Stimulated activated CD8-positive, alpha-beta memory T cell treated with anti-CD3 and anti-CD28 coated beads, Interleukin-15, amount 100 ng/mL, for 24 hours (primary cell): ENCODE results near the gene LDB2.
"Not testable (repeated sequence)": the region's sequence is repeated elsewhere in the genome, so short reads cannot be mapped to it uniquely, and the experiment has no call there.

Experiments used
- DNase-seq: peaks from one replicate; pipeline ENCODE4 v3.0.0-alpha.2; 2020; ENCODE audit warnings: low read depth

The LDB2 gene

DNA sequence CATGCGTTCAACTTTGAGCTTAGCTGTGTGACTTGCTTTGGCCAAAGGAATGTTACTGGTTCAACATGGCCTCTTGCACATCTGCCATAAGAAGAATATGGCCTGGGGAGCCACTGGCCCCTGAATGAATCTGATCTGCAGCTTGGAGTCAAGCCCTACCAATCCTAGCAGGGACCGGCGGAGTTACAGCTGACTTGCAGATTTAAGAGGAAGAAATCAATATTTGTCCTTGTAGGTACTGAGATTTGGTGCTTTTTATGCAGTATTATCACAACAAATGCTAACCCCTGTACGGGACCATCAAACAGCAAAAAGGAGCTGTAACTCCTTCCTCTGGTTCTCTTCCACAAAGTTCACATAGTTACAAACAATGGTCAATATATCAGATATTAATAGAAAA is 252.0 kb downstream of the LDB2 start:
- no peak for DNase-seq

DNA sequence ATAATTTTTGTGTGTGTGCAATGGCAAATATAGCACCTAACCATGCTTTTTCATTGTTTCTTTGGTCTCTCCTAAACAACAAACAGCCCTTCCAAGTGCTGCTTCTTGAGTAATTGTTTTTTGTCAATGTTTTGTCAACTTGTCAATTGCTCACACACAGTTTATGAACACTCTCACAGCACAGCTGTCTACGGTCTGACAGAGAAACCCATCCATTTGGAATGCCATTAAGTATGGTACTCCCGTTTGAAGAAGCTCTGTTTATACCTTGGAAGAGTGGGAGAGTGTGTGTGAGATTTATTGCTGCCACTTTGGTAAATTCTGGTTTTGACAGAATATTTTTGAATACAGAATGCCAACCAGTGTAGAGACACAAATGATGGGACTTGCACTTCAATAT is 254.6 kb downstream of the LDB2 start:
- DNase-seq: no peak

DNA sequence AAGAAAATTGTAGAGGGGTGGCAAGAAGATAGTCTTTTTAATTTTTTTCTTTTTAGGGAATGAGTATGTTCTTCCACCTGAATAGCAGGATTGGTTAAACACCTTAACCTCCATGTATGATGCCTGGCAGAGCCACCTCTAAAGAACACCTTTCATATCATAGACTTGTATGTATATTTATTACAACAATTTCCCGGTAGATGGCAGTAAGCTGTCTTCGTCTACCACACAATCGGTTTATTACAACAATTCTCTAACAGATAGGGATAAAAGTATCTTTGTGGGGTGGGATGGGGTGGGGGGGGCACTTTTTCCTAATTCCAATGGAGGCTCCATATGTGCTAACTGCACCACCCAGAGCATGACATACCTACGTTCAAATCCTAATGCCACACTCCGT is 255.5 kb downstream of the LDB2 start:
- DNase-seq: no peak

DNA sequence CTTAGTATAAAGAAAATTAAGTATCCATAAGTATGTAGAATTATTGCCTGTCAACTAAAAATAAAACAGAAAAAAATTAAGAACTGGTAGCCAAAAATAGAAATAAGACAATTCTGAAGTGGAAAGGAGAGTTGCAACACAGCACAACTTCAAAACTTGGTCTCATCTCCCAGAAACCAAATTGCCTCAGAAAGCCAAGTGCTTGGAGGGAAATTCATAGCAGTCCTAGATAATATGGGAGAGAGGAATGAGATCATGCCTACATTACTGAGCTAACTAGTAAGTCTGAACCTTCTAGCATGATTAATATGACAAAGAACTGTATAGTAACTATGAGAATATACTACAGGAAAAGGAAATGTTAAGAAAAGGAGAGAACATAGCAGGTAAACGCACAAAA is 256.5 kb downstream of the LDB2 start:
- DNase-seq: no peak

DNA sequence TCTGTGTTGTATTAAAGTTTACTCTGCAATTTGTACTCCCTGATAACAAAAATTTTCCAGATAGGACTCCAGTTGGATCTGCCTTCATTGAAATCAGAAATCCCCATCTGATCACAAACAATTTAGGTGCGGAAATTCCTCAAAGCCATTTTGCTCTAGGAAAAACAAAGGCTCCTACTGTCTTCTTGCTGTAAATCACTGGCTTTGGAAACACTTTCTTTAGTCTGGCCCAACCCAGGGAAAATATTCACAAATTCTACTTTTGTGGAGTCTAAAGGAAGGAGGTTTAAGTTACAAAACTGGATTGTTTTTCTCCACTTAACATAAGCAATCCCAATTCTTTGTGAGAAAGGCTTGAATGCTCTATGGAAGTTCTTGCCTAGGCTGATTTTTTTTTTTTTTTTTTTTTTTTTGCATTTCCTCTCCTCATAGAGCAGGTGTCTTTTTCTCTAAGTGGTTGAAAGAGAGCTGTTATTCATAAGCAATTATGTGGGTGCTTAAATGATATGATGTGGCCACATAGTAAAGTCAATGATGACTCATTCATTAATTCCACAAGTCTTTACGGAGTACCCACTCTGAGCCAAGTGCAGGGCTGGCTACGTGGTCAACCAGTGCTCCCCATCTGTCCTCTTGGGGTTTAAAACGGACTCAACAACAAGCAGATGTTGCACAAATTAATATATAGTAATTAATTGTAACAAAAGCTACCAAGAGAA is 261.4 kb downstream of the LDB2 start:
- no peak for DNase-seq

DNA sequence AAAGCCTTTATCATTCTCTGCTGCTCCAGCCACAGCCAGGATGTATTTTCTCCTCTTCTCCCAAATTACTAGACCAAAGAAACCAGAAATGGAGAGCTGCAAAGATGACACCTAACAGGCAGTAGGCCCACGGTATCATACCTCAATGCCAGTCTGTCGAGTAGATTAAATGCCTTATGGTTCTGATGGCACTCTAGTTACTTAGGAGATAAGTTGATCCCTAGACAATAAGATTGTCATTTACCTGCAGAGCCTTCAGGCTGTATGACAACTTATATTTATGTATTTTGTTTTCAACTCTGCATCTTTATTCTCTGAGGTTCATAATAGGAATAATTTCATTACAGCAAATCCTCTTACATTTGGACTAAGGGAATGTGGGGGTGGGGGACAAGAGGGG is 262.1 kb downstream of the LDB2 start:
- DNase-seq: no peak

DNA sequence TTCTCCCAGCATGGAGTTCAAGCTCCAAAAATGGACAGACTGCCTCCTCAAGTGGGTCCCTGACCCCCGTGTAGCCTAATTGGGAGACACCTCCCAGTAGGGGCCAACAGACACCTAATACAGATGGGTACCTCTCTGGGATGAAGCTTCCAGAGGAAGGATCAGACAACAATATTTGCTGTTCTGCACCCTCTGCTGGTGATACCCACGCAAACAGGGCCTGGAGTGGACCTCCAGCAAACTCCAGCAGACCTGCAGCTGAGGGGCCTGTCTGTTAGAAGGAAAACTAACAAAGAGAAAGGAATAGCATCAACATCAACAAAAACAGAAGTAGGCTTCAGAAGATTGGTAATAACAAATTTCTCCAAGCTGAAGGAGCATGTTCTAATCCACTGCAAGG is 269.2 kb downstream of the LDB2 start:
- DNase-seq: not testable (repeated sequence)

DNA sequence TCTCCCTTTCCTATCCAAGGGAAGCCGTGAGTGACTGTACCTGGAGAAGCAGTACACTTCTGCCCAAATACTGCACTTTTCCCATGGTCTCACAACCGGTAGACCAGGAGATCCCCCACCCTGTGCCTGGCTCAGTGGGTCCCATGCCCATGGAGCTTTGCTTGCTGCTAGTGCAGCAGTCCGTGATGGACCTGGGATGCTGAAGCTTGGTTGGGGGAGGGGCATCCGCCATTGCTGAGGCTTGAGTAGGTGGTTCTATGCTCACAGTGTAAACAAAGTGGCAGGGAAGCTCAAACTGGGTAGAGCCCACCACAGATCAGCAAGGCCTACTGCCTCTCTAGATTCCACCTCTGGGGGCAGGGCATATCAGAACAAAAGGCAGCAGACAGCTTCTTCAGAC is 269.6 kb downstream of the LDB2 start:
- DNase-seq: not testable (repeated sequence)

DNA sequence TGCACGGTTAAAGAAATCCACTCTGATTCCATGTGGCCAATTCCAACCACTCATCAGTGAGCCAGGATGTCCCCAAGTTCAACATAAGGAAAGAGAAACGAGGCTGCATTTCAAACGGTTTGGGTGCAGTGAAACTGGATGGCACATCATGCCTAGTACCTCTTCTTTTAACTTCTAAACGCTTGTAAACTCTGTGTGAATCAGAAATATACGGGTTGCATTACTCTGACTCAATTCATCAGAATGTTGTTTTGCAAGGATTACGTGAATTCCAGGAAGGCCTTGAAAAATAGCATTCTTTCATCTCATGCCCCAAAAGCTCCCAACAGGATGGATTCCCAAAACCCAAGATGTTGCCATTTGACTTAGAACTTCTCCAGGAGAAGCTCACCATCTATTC is 270.4 kb downstream of the LDB2 start:
- DNase-seq: no peak

DNA sequence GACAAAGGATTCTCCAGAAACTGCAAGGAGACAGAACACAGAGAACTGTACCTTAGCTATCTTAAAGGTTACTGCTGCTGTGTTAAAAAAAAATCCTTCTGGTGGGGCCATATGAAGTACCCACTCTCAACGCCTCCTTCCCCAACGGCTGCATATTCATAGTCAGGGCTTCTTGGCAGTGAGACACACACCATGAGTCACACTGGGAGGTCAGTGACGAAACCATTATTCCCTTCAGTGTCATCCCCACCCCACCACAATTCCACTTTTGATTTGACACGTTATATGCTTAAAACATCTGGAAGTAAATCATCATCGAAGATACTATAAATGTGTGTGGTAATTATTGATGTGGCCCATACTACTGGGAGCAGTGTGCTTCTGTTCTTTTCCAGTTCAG is 271.5 kb downstream of the LDB2 start:
- DNase-seq: no peak

DNA sequence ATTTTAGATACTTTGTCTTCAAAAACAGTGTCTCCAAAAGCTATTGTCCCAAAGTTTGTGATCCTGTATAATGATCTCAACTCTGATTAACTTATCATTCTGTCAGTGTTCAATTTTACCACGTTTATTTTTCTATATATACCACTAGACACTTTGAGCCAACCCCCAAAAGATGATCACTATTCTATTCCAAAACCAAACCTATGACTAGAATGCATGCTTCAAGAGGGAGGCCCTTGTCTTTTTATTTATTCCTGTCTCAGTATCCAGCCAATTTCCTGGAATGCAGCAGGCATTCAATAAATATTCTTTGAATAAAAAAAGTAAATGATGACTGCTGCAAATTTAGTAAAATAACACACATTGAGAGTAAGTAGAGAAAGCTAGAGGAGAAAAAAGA is 275.6 kb downstream of the LDB2 start:
- no peak for DNase-seq

DNA sequence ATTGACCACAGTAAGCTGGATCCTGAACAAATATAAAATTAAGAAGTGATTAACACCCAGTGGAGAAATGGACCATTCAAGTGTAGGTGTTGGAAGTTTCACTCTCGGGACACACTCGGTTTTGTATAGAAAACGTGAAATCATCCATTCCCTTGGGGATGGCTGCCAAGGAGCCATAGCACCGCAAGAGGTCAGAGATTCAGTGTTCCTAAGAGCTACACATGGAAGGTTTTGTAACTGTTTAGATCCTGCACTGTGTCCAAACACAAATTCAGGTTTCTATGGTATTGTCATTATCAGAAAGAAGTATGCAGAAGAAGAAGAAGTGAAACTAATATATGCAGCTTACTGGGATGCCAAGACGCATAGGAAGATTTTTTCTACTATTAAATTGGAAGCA is 281.0 kb downstream of the LDB2 start:
- DNase-seq: no peak

DNA sequence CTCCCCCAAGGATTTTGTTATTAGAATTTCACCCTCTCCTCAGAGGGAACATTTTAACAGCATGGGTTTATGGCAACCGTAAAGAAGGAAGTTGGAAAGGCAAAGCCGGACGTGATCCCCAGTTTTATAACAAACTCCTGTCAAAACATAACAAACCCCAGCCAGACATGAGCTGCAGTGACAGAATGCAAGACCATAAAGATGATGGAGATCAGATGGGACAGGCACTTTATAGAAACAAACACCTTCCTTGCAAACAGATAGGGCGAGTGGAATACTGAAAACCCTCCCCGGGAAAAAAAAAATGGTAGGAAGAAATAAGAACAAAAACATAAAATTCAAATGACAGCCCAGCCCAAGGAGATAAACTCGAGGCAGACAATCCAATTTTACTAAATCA is 281.4 kb downstream of the LDB2 start:
- DNase-seq: no peak

DNA sequence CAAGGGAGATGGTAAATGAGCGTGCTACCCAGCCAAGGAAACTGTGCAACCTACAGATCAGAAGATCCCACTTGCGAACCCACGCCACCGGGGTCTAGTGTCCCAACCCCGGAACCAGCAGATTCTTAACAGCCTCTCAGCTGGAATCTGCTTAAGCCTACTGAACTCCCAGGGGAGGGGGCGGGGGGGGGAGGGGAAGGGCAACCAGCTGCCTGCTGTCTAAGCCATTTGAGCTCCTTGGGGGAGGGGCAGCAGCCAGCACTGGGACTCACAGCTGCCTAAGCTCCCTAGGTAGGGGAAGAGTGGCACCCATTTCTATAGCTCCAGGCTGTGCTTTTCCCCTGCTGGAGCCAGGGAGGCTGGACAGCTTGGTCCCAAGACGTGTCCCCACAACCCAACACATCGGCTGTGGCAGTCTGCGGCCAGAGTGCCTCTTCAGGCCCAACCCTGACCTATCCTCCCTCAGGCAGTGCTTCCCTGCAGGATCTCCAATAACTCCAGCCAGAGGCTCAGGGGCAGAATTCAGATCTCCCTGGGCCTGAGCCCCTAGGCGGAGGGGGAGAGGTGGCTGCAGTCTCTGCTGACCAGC is 289.2 kb downstream of the LDB2 start:
- DNase-seq: no peak

DNA sequence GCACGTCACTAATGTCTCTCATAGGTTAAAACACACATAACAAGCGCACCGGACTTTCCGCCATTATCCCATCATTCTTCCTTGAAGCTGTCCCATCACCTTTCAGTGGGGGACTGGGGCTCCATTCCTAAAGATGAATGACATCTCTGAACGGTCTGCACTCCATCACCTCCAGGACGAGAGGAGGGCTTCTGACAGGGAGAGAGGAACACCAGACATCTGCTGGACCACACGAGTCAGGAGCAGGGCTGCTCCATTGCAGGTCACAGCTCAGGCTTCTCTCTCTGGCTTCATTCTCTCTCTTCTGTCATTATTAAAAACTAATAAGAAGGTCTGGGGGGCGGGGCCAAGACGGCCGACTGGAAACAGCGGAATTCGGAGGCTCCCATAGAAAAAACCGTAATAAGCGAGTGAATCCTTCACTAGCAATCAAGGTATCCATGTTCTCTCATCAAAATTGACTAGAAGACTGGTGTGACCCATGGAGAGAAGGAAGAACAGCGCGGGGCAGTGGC is 289.8 kb downstream of the LDB2 start:
- DNase-seq: no peak

DNA sequence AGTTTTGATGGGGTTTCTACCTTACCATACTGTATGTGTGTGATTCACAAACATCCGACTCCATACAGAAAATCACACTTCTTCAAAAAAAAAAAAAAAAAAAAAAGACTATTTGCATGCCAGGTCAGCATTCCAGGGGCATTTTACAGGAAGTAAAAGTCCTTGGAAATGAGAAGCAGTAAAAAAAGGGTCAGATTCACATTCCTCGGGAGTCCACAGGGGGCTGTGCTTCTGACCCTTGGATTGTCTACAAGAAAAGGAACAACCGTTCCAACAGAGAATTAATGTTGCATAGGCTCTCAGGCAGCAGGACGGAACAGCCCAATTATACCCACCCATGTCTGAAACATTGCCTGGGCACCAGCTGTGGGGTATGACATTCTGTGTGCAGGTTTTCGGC is 290.3 kb downstream of the LDB2 start:
- DNase-seq: no peak

DNA sequence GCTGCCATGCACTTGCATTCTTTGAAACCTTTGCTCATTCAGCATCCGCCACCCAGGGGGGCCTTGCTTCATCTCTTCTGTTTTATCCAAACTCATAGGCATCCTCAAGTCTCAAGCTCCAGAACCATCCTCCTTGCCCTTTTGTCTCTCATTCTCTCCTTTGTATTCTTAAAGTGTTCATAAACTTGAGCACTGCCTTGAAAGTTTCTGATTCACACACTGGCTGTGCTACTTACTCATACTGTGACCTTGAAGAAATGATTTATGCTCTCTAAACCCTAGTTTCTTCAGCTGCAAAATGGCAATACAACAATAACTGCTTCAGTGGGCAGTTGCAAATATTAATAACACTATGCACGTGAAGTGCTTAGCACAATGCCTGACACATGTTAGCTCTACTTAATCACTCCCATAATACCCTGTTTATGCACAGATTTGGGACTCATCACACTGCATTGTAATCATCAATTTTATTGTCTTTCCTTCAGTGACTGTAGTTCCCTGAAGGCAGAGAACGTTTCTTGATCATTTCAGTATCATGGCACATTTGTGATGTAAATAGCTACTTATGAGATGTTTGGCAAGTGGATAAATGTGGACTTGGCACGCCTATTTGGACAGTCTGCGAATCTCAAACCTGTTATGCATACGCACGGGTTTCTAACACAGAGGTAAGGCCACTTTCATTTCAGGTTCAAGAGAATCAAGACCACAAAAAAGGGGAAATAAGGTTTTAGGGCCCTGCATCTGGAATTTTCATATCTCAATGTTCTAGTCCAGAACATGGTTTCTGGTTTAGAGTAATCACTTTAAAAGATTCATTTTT is 291.0 kb downstream of the LDB2 start:
- no peak for DNase-seq

DNA sequence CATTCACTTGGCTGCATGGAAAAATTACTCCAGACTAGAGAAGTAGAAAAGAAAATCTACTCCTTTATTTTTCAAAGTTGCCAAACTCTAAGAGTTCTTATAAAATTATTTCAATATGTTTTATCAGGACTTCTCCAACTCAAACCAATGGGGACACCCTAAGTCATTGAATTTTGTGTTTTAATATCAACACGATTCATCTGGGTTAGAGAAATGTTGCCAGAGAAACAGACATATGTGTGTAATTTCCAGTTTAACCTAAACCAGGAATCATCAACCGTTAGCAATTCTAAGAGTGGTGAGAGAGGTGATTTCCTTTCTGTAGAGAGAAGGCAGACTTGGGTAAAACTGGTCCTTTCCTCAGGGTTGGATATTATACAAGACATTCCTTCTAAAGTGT is 291.8 kb downstream of the LDB2 start:
- DNase-seq: no peak

DNA sequence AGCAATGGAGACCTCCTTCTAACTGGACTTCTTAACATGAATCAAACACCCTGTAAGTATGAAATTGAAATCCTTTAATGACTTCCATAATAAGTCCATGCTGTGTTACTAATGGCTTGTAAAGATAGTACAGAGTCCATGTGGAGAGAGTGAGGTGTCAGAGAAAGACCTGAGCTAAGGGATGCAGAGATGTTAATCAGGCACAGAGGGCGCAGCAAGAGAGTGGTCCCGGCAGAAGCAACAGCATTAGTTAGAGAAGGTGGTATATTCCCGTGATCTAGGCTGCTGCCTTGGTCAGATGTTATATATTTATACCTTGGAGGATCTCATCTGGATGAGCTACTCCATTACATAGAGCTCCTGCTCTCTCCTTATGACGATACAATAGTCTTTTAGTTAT is 295.3 kb downstream of the LDB2 start:
- DNase-seq: no peak

DNA sequence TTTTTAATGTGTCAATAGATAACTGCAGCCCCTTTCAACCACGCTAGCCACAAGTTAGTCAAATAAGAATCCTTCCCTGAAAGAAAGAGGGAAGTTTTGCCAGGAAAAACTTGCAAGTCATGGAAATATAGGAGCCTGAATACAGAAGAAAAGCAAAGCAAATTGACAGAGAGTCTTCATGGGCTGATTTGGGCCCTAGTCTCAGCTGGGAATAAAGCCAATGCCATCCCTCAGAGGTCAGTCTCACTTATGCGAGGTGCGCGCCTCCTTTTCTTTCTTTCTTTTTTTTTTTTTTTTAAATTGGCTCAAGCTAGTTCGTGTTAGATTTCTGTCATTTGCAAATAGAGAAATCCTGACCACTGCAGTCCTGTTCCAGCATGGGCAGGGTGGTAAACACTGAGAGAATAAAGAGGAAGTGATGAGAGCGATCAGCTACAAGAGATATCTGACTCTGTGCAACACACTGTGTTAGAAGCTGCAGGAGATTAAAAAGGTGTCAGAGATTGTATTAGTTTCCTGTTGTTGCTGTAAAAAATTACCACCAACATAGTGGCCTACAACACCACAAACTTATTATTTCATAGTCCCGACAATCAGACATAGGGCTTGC is 299.7 kb downstream of the LDB2 start:
- DNase-seq: no peak

DNA sequence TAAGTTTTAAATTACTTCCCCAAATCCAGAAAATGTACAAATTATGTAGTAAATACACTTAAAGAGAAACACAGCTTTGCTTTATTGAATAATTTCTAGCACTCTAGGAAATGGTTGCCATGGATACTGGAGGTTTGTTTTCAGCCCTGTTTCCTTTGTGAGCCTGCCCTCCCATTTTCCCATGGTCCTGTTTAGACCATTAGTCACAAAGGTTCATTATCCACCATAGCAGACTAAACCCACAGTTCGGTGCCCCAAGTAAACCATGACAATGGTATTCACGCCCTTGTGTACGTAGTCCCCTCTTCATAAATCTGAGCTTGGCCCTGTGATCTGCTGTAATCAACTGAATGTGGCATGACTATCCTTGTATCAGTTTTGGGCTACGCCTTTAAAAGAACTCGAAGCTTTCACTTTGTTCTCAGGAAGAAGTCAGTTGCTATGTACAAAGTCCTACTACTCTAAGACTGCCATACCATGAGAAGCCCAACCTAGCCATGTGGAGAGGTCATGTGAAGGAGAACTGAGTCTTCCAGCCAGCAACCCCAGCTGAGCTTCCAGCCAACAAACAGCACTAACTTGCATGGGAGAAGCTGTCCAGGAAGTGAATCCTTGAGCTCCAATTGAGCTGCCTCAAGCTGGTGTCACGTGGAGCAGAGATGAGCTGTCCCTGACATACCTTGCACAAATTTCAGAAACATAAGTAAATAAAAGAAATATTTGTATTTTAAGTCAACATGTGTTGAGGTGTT is 300.4 kb downstream of the LDB2 start:
- DNase-seq: no peak

DNA sequence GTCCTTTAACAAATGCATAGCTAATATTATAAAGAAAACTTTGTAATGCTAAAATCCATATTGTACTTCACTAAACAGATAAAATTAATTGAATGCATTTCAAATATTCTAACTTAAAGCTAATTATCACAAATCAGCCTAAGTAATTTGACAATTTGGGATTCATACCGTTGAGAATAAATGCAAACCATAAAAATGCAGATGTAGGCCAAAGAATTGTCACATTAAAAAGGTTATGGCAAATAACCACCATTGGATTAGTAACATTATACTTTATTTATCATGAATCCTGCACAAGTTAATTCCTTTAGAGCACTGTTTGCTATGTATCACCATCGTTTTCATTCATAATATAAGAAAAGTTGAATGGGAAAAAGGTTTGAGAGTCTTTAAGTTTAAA is 301.0 kb downstream of the LDB2 start:
- no peak for DNase-seq
